GM04503 (cell line): Measurements from ENCODE around the gene CDYL.

ENCODE experiments used
- DNase-seq: peaks from one replicate; pipeline ENCODE4 v3.0.0-alpha.2; 2012; ENCODE audit warnings: low read depth

The CDYL gene

GRCh38 chr6:4935975-4936680 is 159.9 kb downstream of the CDYL start:
- no peak for DNase-seq

- DNase-seq: no peak
These were observed 160.5 kb downstream of the CDYL start for GRCh38 chr6:4936681-4937041.

DNA sequence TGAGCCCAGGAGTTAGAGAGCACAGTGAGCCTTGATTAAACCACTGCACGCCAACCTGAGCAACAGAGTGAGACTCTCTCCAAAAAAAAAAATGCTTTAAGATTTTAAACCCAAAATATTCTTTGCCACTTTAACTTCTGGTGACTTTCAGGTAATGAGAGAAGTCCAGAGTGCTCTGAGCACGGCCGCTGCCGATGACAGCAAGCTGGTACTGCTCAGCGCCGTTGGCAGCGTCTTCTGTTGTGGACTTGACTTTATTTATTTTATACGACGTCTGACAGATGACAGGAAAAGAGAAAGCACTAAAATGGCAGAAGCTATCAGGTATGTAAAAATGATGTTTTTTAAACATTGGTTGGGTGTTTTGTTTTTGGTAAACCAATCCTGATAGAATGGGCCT is 161.2 kb downstream of the CDYL start:
- DNase-seq: no peak

- DNase-seq: no peak
These were observed 163.0 kb downstream of the CDYL start for GRCh38 chr6:4939241-4939640.

DNA sequence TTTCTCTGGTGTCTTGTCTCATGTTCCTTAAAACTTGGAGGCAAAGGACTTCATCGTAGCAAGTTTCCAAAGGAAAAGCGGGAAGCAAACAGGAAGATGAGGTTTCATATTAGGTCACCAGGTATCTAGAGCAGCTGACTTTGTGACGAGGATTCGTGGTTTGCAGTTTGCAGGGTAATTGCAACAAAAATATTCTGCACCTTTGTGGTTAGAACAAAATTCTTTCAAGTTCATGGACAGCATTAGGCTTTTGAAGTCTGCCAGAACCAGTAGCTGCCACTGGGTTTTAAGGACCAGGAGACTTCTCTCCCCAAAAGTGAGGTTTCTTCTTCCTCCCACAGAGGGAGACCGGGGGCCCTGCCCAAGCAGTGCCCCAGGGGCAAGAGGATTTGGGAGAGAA is 164.2 kb downstream of the CDYL start:
- DNase-seq: no peak

DNA sequence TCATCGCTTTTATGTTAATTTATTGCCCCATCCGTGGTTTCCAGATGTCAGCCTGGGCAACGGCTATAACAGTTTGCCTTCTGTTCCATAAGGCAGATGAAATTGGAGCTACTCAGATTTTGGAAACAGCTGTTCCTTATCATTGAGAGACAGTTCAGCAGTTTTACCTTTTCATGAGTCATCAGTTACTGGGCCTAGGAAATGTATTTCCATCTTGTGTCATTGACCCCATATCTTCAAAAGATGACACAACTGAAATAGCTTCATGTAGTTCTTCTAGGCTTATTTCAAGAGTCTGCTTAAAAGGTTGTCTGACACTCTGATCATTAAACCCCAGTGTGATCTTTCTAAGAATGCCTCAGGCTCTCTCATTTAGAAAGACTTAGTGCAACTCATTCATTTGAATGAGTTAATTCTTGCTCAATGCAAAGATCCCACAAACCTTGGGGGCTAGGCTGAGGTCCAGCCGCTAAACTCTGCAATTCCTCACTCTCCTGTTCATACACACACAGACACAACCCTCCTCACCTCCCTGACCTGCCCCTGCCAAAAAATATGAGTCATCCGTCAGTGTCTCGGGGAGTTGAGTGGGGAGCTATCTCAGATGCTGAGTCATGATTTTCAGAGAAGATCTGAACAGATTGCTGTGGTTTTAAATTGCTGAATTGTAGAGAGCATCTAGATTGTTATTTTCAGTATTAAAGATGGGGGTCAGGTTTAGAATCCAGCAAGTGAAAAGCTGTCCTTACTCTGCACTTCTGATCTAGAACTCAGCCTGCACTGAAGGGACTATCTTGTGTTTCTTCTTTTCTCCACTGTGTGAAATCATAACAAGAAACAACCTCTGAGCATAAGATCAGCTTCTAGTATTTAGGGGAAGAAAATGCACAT is 165.8 kb downstream of the CDYL start:
- peak; percentile 91 for DNase-seq

DNA sequence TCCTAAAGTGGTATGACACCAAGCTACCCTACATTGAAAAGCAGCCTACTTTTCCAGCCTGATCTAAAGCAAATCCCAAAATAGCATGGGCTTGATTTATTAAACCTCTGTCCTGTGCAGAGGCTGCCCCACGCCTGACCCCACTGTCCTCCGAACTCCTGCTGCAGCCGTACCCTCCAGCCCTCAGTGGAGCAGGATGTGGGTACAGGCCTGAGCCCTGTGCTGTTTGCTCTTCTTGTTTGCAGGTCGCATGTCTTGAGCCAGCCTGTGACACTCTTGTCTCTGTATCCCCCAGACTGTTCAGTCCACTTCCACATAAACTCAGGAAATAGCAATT is 166.4 kb downstream of the CDYL start:
- no peak for DNase-seq

GRCh38 chr6:4943716-4944115 is 167.5 kb downstream of the CDYL start:
- DNase-seq: no peak

DNA sequence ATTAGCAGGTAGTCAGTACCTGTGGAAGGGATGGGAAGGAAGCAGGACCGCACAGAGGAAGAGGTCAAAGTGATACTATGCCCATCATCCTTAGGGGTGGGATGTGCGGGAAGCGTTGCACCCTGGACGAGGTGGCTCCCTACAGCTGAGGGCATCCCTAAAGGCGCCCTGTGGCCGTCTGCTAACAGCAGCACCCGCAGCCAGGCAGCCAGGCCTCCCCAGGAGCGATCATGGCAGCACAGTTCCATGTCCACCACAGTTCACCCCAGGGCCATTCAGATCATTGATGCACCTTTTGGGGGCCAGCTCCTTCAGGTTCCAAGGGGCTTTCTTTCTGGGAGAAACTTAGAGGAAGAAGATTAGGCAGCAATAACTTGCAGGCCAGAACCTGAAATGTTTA is 168.1 kb downstream of the CDYL start:
- DNase-seq: no peak

DNA sequence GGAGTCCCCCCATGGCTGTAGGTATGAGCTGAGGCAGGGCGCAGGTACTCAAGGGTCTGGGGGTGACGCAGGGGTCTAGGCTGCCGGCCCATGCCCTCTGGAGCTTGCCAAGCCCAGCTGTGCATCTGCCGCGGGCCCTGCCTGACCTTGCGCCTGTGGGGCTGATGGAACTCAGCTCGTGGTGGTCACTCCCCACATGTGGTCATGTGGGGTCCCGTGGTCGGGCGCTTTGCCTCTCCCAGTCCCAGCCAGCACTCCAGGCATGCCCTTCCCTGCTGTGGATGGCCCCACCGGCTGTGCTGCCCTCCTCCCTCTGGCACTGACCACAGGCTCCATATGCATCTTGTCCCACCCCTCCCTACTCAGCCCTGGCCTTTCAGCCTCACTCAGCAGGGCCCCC is 170.3 kb downstream of the CDYL start:
- no peak for DNase-seq

DNA sequence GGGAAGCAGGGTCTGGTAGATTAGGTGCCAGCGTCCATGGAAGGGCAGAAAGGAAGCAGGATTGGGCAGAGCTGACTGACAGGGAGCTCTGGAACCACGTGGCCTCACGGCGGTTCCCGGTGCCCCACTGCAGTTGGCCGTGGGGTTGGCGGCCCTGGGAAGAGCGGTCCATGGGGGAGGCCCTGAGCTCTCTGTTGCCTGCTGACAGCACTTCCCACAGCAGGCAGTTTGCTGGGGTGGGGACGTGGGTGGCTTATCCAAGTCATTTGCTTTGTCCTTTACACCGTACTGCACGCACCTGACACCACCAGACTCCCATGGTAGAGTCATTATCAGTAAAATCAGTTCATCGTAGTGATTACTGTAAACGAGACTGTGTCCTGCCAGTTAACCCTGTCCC is 171.5 kb downstream of the CDYL start:
- no peak for DNase-seq

DNA sequence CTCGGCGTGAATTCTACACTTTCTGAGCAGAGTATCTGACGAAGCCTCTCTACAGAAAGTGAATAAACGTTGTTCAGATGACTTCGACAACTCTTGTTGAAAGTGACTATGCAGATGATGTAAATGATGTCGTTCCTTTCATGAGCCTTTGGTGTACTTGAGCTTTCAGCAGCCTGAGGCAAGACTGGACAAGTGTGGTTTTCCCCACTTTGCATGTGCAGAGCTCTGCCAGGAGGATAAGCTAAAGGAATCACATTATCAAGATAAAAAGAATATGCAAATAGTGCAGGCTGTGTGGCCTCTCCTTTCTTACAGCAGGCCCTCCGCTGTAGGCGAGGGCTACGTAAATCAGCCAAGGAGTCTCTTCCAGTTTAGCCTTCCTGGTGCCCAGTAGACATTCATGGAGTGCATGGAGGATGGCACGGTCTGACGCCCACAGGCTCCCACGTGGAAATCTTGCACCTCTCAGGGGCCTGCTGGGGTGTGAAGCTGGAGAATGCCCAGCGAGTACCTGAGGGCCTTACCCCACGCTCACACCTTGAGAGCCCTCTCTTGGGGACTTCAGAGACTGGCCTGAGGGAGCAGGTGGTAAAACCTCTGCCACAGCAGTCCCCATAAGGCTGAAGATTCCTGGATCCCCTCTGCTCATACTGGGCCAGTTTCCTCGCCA is 172.7 kb downstream of the CDYL start:
- no peak for DNase-seq

- no peak for DNase-seq
These were observed 173.9 kb downstream of the CDYL start for GRCh38 chr6:4950076-4950475.

GRCh38 chr6:4950836-4951533 is 174.8 kb downstream of the CDYL start:
- DNase-seq: no peak

DNA sequence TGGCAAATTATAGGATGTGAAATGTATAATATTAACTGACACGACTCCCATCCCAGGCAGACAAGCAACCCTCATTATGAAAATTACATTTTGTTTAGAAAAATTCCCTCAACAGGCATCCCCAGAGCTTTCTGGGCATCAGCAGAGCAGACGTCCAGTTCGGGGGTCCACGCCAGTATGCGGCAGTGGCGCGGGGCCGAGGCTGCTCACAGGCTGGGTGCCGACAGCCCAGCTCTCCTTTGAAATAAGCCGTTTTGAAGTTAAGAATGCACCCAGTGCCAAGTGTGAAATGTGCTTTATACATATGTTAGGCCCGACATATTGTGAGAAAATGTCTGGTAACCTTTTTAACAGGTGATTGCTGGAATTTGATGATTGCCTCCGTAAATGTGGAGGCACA is 177.2 kb downstream of the CDYL start:
- no peak for DNase-seq

DNA sequence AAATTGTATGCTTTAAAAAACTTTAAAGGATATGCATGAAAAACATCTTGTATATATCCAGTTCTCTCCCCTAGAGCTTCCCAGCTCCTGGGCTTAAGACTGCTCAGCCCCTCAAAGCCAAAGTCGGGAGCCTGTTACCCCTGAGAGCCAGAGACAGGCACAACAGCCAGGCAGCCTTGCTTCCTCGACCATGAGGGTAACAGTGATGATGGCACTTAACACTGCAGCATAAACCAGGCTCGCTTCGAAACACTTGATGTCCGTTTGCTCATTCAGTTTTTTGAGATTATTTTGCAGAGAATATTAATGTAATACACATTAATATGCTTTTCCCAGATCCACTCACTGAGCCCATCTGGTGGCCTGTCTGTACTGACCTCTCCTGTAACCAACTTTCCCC is 180.4 kb downstream of the CDYL start:
- no peak for DNase-seq

- no peak for DNase-seq
These were observed 181.5 kb downstream of the CDYL start for GRCh38 chr6:4957521-4958231.

DNA sequence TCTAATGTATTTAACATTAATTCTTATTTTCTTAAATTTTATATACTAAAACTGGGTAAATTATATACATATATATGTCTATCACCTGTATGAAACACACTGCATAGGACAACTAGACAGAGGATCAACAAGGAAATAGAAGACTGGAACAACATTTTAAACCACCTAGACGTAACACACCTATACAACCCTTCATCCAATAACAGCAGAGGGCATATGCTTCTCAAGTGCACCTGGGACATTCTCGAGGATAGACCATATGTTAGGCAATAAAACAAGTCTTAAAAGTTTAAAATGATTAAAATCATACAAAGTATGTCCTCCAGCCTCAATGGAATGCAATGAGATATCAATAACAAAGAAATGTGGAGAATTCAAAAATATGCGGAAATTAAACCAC is 182.4 kb downstream of the CDYL start:
- no peak for DNase-seq

GRCh38 chr6:4961322-4962168 is 185.3 kb downstream of the CDYL start:
- DNase-seq: no peak

GRCh38 chr6:4962905-4963304 is 186.7 kb downstream of the CDYL start:
- DNase-seq: no peak
